Osteocyte (in vitro differentiated cells): ENCODE results near the gene VPS13A. TPM values are rescaled to one million over a fixed set of nuclear protein-coding genes. Genes with fewer than 3 reads are reported as not detected.

Experiments
- DNase-seq: peaks from one replicate; pipeline ENCODE4 v3.0.0; 2021; ENCODE audit warnings: mixed read lengths; ENCODE audit not compliant: unreplicated experiment; ENCODE audit errors: extremely low spot score
- H3K27ac Mint-ChIP-seq: one replicate; pipeline ENCODE4 v1.8.0; 2021; ENCODE audit warnings: mild to moderate bottlenecking, mixed read lengths; ENCODE audit not compliant: unreplicated experiment
- H3K27me3 Mint-ChIP-seq: one replicate; pipeline ENCODE4 v1.8.0; 2021; ENCODE audit warnings: mixed read lengths; ENCODE audit not compliant: unreplicated experiment
- H3K36me3 Mint-ChIP-seq: one replicate; pipeline ENCODE4 v1.8.0; 2021; ENCODE audit warnings: mixed read lengths; ENCODE audit not compliant: unreplicated experiment
- H3K4me1 Mint-ChIP-seq: one replicate; pipeline ENCODE4 v1.8.0; 2021; ENCODE audit warnings: mixed read lengths; ENCODE audit not compliant: unreplicated experiment
- H3K4me3 Mint-ChIP-seq: one replicate; pipeline ENCODE4 v1.8.0; 2021; ENCODE audit warnings: mild to moderate bottlenecking, moderate library complexity, mixed read lengths; ENCODE audit not compliant: unreplicated experiment
- H3K9me3 Mint-ChIP-seq: one replicate; pipeline ENCODE4 v1.8.0; 2021; ENCODE audit warnings: mixed read lengths; ENCODE audit not compliant: unreplicated experiment
- total RNA-seq: library from RNA; stranded (reverse); gene quantifications from 2 replicates; pipeline ENCODE4 v1.2.1, GENCODE V29; 2021
- TF ChIP-seq, protein P1 (sequence below): fragments of 200-600 bp; sonication (generic); IDR thresholded peaks from 2 replicates; pipeline ENCODE4 v1.5.0; 2021; ENCODE audit warnings: antibody characterized with exemption, mild to moderate bottlenecking, moderate library complexity

The VPS13A gene
- total RNA-seq, 1 donor from 2014 or later, result 31.4 TPM

DNA sequence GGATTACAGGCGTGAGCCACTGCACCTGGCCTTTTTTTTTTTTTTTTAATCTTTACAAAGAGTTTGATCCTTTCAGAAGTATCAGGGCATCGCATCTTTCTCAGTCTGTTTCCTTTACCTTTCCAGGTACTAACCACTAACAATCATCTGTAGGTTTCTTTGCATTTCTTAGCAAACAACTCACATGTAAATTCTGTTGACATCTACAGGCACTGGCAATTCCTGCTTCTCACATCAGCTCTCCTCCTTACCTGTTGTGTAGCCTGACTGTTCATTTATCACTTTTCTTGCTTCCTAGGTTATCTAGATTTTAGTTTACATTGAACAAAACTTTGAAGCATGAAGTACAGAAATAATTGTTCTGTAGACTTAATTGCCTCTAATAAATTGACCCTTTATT lies 27.5 kb upstream of the VPS13A start:
- H3K4me3 Mint-ChIP-seq, result no peak overlapping the region
- no peaks in the 10 kb centered on the region for H3K9me3 Mint-ChIP-seq
- peaks cover 53% of the 10 kb centered on the region for H3K27me3 Mint-ChIP-seq
- DNase-seq, result no peak
- no peaks in the 10 kb centered on the region for H3K4me1 Mint-ChIP-seq
- TF ChIP-seq, protein P1, sequence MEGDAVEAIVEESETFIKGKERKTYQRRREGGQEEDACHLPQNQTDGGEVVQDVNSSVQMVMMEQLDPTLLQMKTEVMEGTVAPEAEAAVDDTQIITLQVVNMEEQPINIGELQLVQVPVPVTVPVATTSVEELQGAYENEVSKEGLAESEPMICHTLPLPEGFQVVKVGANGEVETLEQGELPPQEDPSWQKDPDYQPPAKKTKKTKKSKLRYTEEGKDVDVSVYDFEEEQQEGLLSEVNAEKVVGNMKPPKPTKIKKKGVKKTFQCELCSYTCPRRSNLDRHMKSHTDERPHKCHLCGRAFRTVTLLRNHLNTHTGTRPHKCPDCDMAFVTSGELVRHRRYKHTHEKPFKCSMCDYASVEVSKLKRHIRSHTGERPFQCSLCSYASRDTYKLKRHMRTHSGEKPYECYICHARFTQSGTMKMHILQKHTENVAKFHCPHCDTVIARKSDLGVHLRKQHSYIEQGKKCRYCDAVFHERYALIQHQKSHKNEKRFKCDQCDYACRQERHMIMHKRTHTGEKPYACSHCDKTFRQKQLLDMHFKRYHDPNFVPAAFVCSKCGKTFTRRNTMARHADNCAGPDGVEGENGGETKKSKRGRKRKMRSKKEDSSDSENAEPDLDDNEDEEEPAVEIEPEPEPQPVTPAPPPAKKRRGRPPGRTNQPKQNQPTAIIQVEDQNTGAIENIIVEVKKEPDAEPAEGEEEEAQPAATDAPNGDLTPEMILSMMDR, result no peak
- H3K27ac Mint-ChIP-seq, result no peak overlapping the region
- no peaks in the 10 kb centered on the region for H3K36me3 Mint-ChIP-seq

DNA sequence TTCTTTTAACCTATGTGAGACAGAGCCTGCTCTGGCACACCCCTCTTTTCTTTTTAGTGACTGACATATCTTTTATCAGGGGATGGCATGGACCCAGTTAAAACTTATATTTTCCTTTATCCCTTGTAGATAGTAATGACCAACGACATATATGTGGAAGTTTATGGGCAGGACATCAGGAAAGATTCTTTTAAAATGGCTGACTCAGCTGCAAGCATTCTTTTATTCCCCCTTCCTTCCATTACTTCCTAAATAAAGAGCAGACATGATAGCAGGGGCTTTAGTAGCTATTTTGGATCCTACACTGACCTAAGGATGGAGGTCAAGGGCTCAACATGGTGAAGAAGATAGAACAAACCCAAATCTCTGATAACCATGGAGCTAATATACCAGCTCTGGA lies 25.0 kb upstream of the VPS13A start:
- H3K27me3 Mint-ChIP-seq, result peaks cover 46% of the 10 kb centered on the region
- DNase-seq, result no peak
- H3K4me1 Mint-ChIP-seq, result no peaks in the 10 kb centered on the region
- H3K36me3 Mint-ChIP-seq, result no peaks in the 10 kb centered on the region
- H3K27ac Mint-ChIP-seq, result no peak overlapping the region
- no peak overlapping the region for H3K4me3 Mint-ChIP-seq
- no peaks in the 10 kb centered on the region for H3K9me3 Mint-ChIP-seq
- TF ChIP-seq, protein P1, result no peak

DNA sequence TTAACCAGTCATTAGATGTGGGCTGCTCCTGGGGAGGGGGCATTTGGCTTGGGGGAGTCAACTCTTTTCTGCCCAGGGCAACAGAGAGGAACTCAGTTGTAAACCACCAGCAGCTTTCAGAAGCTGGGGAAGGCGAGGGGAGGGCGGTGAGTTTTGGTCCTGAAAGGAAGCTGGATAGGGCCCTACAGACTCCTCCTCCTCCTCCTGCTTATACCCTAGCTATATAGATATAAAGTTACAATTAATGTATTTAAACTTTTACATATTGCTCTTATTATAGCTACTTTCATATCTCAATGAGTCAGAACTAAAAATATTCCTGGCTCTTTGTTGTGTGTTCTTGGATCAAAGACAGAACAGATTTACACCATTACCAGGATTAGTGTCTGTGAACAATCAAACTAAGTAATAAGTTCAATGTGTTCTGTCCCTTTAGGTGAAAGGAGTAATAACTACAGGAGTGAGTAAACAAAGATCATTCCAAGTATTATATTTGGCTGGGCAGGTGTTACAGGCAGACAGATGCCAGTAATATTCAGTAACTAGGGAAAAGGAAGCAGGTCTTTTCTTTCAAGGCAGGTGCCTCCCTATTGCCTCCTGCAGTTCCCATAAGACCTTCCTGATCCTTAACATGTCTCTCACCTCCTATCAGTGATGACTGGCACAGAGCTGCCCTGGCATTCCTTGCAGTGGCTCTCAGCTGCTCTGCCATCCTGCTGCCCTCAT lies 20.5 kb upstream of the VPS13A start:
- Mint-ChIP-seq H3K36me3 (no peaks in the 10 kb centered on the region), H3K27ac (no peak overlapping the region), H3K4me1 (peaks cover 8% of the 10 kb centered on the region), H3K4me3 (no peak overlapping the region), H3K9me3 (no peaks in the 10 kb centered on the region), H3K27me3 (peaks cover 24% of the 10 kb centered on the region)
- TF ChIP-seq, protein P1, result no peak
- DNase-seq, result no peak

DNA sequence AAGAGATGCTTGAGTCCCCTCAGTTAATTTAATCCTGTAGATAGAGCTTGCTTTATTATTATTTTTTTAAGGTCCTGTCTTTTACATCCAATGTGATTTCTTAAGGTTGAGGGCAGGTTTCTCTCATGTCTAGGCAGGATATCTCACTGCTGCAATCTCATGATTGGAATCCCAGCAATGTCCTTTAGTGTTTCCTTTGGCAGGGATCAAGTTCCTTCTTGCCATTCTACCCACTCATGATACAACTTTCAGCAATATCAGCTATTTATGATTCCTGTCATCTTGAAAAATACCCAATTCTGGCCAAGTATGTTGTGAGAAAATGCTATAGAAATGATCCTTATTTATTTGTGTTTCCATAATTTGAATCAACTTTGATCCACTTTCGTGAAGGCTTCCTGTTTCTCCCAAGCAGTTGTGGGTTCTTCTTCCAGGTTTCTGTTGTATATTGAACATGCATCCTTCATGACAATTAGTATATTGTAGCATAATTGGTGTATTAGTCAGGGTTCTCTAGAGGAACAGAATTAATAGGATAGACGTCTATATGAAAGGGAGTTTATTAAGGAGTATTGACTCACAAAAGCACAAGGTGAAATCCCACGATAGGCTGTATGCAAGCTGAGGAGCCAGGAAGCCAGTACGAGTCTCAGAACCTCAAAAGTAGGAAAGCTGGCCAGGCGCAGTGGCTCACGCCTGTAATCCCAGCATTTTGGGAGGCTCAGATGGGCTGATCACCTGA lies 18.4 kb upstream of the VPS13A start:
- H3K36me3 Mint-ChIP-seq, result no peaks in the 10 kb centered on the region
- no peak overlapping the region for H3K27ac Mint-ChIP-seq
- TF ChIP-seq, protein P1, result no peak
- DNase-seq, result no peak
- peaks cover 10% of the 10 kb centered on the region for H3K27me3 Mint-ChIP-seq
- no peak overlapping the region for H3K4me3 Mint-ChIP-seq
- H3K9me3 Mint-ChIP-seq, result no peaks in the 10 kb centered on the region
- peaks cover 8% of the 10 kb centered on the region for H3K4me1 Mint-ChIP-seq

DNA sequence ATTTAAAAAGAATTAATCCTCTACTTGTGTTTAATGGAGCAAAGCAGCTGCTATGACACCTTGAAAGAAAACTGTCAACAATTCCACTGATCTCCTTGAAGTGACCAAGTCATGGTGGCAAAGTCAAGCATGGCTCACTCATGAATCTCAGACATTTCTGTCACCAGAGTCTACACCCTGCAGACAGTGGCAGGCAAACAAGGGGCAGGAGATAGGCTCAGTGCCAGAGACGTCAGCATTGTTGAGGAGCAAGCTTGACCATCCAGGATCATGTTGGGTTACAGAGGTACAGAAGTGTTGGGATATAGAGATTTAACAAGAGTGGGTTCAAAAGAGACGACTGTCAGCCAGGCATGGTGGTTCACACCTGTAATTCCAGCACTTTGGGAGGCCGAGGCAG lies 16.1 kb upstream of the VPS13A start:
- no peak for DNase-seq
- TF ChIP-seq, protein P1, result no peak
- Mint-ChIP-seq H3K27me3 (peaks cover 5% of the 10 kb centered on the region), H3K9me3 (no peaks in the 10 kb centered on the region), H3K4me3 (no peak overlapping the region), H3K36me3 (no peaks in the 10 kb centered on the region), H3K27ac (no peak overlapping the region), H3K4me1 (peaks cover 8% of the 10 kb centered on the region)
